Endodermal cell (in vitro differentiated cells): ENCODE measurements around the gene GCM1. TPM values are rescaled to one million over a fixed set of nuclear protein-coding genes. Genes with fewer than 3 reads are reported as not detected.

Experiments used
- DNase-seq: peaks from one replicate; pipeline ENCODE4 v3.0.0-alpha.2; 2017
- H3K27ac ChIP-seq: 2 replicates; pipeline ENCODE4 v1.5.1; 2013; ENCODE audit warnings: mild to moderate bottlenecking, low read depth, low read length, moderate library complexity
- H3K27me3 ChIP-seq: 2 replicates; pipeline ENCODE4 v1.6.1; 2013; ENCODE audit warnings: mild to moderate bottlenecking, low read length, moderate library complexity; ENCODE audit not compliant: insufficient read depth, control insufficient read depth, poor library complexity, severe bottlenecking
- H3K36me3 ChIP-seq: 2 replicates; pipeline ENCODE4 v1.7.0; 2013; ENCODE audit warnings: mild to moderate bottlenecking, low read length, moderate library complexity; ENCODE audit not compliant: control insufficient read depth, insufficient read depth
- H3K4me1 ChIP-seq: one replicate; pipeline ENCODE4 v1.7.0; 2013; ENCODE audit warnings: low read length; ENCODE audit not compliant: control insufficient read depth, insufficient read depth
- H3K4me3 ChIP-seq: 2 replicates; pipeline ENCODE4 v1.5.1; 2013; ENCODE audit warnings: mild to moderate bottlenecking, low read length, moderate library complexity
- H3K9ac ChIP-seq: 2 replicates; pipeline ENCODE4 v1.6.1; 2013; ENCODE audit warnings: mild to moderate bottlenecking, low read length, moderate library complexity; ENCODE audit not compliant: poor library complexity, severe bottlenecking; ENCODE audit errors: extremely low read depth
- H3K9me3 ChIP-seq: 2 replicates; pipeline ENCODE4 v1.6.1; 2013; ENCODE audit warnings: mild to moderate bottlenecking, low read length, moderate library complexity; ENCODE audit not compliant: control insufficient read depth
- H3K27ac Mint-ChIP-seq: 2 replicates; pipeline ENCODE4 v1.8.0; 2020; ENCODE audit warnings: mixed read lengths
- H3K27me3 Mint-ChIP-seq: 2 replicates; pipeline ENCODE4 v1.8.0; 2021; ENCODE audit warnings: mild to moderate bottlenecking, mixed read lengths; ENCODE audit not compliant: insufficient read depth
- H3K36me3 Mint-ChIP-seq: 2 replicates; pipeline ENCODE4 v1.8.0; 2020; ENCODE audit warnings: low read depth, mixed read lengths
- H3K4me1 Mint-ChIP-seq: 2 replicates; pipeline ENCODE4 v1.8.0; 2020; ENCODE audit warnings: mixed read lengths
- H3K4me3 Mint-ChIP-seq: 2 replicates; pipeline ENCODE4 v1.8.0; 2020; ENCODE audit warnings: mild to moderate bottlenecking, moderate library complexity, mixed read lengths
- H3K9me3 Mint-ChIP-seq: 2 replicates; pipeline ENCODE4 v1.8.0; 2020; ENCODE audit warnings: mild to moderate bottlenecking, mixed read lengths
- CTCF ChIP-seq: fragments of 200-600 bp; sonication (generic); conservative IDR thresholded peaks from 2 replicates; pipeline ENCODE4 v1.5.0; 2021; ENCODE audit warnings: antibody characterized with exemption, mild to moderate bottlenecking
- WGBS, 2 experiments: methylation state at CpG; one replicate each; pipeline versions ENCODE4 v1.1.5 to v1.1.7; 2013; ENCODE audit warnings: missing lambda C conversion rate in 2 of 2, mixed read lengths in 1 of 2; ENCODE audit not compliant: insufficient coverage in 1 of 2, insufficient read length in 1 of 2; 5-methylcytosine and 5-hydroxymethylcytosine counted together
- total RNA-seq, 2 donors: library from RNA; stranded (reverse); fragmentation: NEBNext Ultra II Directional in 1 of 2; extraction: Animal tissue kit (Norgen Biotek cat#: 25700) in 1 of 2; gene quantifications; 2 replicates in 1 of 2; 3 replicates in 1 of 2; pipeline ENCODE4 v1.2.1, GENCODE V29; 2021

The GCM1 gene
- total RNA-seq, 2 donors from 2014 or later = not detected

GRCh38 chr6:53115113-53115512, 33.5 kb downstream of the GCM1 start:
- 93 to 100% methylated on average over 1 of the region's 1 CpG for WGBS, 2 experiments
- DNase-seq = no peak
- Histone ChIP-seq H3K4me3 (no peak overlapping the region), H3K4me1 (no peaks in the 10 kb centered on the region), H3K9ac (no peak overlapping the region), H3K36me3 (no peaks in the 10 kb centered on the region), H3K9me3 (no peaks in the 10 kb centered on the region), H3K27ac (no peak overlapping the region), H3K27me3 (no peaks in the 10 kb centered on the region)
- no peak for TF ChIP-seq CTCF
- H3K4me3 Mint-ChIP-seq = no peak overlapping the region
- H3K27me3 Mint-ChIP-seq = no peaks in the 10 kb centered on the region
- H3K27ac Mint-ChIP-seq = no peak overlapping the region
- H3K36me3 Mint-ChIP-seq = no peaks in the 10 kb centered on the region
- no peaks in the 10 kb centered on the region for H3K9me3 Mint-ChIP-seq
- H3K4me1 Mint-ChIP-seq = peaks cover 16% of the 10 kb centered on the region

GRCh38 chr6:53113742-53114141, 34.9 kb downstream of the GCM1 start:
- TF ChIP-seq CTCF = no peak
- Histone ChIP-seq H3K4me3 (no peak overlapping the region), H3K27ac (no peak overlapping the region), H3K4me1 (no peaks in the 10 kb centered on the region), H3K27me3 (no peaks in the 10 kb centered on the region), H3K36me3 (no peaks in the 10 kb centered on the region), H3K9me3 (no peaks in the 10 kb centered on the region), H3K9ac (no peak overlapping the region)
- Mint-ChIP-seq H3K9me3 (no peaks in the 10 kb centered on the region), H3K27ac (no peak overlapping the region), H3K4me3 (no peak overlapping the region), H3K36me3 (no peaks in the 10 kb centered on the region), H3K27me3 (no peaks in the 10 kb centered on the region), H3K4me1 (peaks cover 5% of the 10 kb centered on the region)
- DNase-seq = no peak
- 70 to 80% methylated on average over 1 to 4 of the region's 4 CpGs for WGBS, 2 experiments

GRCh38 chr6:53112871-53113270, 35.8 kb downstream of the GCM1 start:
- no peak for TF ChIP-seq CTCF
- no peaks in the 10 kb centered on the region for H3K27me3 Mint-ChIP-seq
- H3K4me1 Mint-ChIP-seq = peaks cover 4% of the 10 kb centered on the region
- Histone ChIP-seq H3K36me3 (no peaks in the 10 kb centered on the region), H3K9me3 (no peaks in the 10 kb centered on the region), H3K27ac (no peak overlapping the region), H3K4me3 (no peak overlapping the region), H3K9ac (no peak overlapping the region), H3K4me1 (no peaks in the 10 kb centered on the region), H3K27me3 (no peaks in the 10 kb centered on the region)
- no peak overlapping the region for H3K27ac Mint-ChIP-seq
- no peak for DNase-seq
- no peaks in the 10 kb centered on the region for H3K36me3 Mint-ChIP-seq
- no peaks in the 10 kb centered on the region for H3K9me3 Mint-ChIP-seq
- H3K4me3 Mint-ChIP-seq = no peak overlapping the region
- 87% methylated on average over 1 of the region's 1 CpG; no CpG with 5 or more reads in 1 of the 2 experiments for WGBS, 2 experiments
